ENCODE results near the gene PLA2R1. TPM values are rescaled to one million over a fixed set of nuclear protein-coding genes. Genes with fewer than 3 reads are reported as not detected.

The PLA2R1 gene
- total and polyA plus RNA-seq, 8 donors: 0.31 to 6.8 (median 3.3) TPM

- TF ChIP-seq, protein P1, sequence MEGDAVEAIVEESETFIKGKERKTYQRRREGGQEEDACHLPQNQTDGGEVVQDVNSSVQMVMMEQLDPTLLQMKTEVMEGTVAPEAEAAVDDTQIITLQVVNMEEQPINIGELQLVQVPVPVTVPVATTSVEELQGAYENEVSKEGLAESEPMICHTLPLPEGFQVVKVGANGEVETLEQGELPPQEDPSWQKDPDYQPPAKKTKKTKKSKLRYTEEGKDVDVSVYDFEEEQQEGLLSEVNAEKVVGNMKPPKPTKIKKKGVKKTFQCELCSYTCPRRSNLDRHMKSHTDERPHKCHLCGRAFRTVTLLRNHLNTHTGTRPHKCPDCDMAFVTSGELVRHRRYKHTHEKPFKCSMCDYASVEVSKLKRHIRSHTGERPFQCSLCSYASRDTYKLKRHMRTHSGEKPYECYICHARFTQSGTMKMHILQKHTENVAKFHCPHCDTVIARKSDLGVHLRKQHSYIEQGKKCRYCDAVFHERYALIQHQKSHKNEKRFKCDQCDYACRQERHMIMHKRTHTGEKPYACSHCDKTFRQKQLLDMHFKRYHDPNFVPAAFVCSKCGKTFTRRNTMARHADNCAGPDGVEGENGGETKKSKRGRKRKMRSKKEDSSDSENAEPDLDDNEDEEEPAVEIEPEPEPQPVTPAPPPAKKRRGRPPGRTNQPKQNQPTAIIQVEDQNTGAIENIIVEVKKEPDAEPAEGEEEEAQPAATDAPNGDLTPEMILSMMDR (IDR thresholded peaks at IDR 0.05): no peak
- no peak for TF ChIP-seq POLR2AphosphoS5 (IDR thresholded peaks at IDR 0.05)
- TF ChIP-seq EP300 (IDR thresholded peaks at IDR 0.05): no peak
- TF ChIP-seq POLR2A (IDR thresholded peaks at IDR 0.05): no peak
- H3K9me3 ChIP-seq: no peaks in the 10 kb centered on the region
- peaks cover 0 to 21% (median 9%) of the 10 kb centered on the region in 3 donors for H3K27me3 ChIP-seq
- no peak for DNase-seq
- peaks cover 5 to 26% (median 23%) of the 10 kb centered on the region in 4 donors for H3K4me1 ChIP-seq
- no peak overlapping the region for H3K4me3 ChIP-seq
- no peak overlapping the region for H3K27ac ChIP-seq
- H3K36me3 ChIP-seq: no peaks in the 10 kb centered on the region
- 91 to 96% (median 95%) methylated on average over 2 of the region's 2 CpGs for WGBS, 5 donors
- intact Hi-C loops (cut with DNase I; ENCODE audit: low total_unique reads): no loop called here
These were observed 2.1 kb downstream of the PLA2R1 start for GRCh38 chr2:160060297-160060696.

- DNase-seq: no peak
- no peaks in the 10 kb centered on the region for H3K9me3 ChIP-seq
- TF ChIP-seq POLR2AphosphoS5 (IDR thresholded peaks at IDR 0.05): no peak
- TF ChIP-seq EP300 (IDR thresholded peaks at IDR 0.05): no peak
- TF ChIP-seq, protein P1 (IDR thresholded peaks at IDR 0.05): no peak
- no peaks in the 10 kb centered on the region for H3K36me3 ChIP-seq
- H3K4me1 ChIP-seq: peaks cover 0 to 19% (median 13%) of the 10 kb centered on the region in 4 donors
- H3K27ac ChIP-seq: no peak overlapping the region
- intact Hi-C loops (cut with DNase I; ENCODE audit: low total_unique reads): no loop called here
- WGBS, 5 donors: 68 to 87% (median 79%) methylated on average over 2 of the region's 2 CpGs
- no peak overlapping the region for H3K4me3 ChIP-seq
- H3K27me3 ChIP-seq: peaks cover 0 to 14% (median 6%) of the 10 kb centered on the region in 3 donors
These were observed 5.1 kb downstream of the PLA2R1 start for GRCh38 chr2:160057356-160057755.

GRCh38 chr2:160055726-160056108 lies 6.7 kb downstream of the PLA2R1 start:
- no peaks in the 10 kb centered on the region for H3K36me3 ChIP-seq
- no peak overlapping the region for H3K27ac ChIP-seq
- DNase-seq: no peak
- no peak overlapping the region for H3K4me3 ChIP-seq
- TF ChIP-seq, protein P1 (IDR thresholded peaks at IDR 0.05): no peak
- TF ChIP-seq POLR2AphosphoS5 (IDR thresholded peaks at IDR 0.05): no peak
- no peak for TF ChIP-seq POLR2A (IDR thresholded peaks at IDR 0.05)
- no peak for TF ChIP-seq EP300 (IDR thresholded peaks at IDR 0.05)
- H3K4me1 ChIP-seq: peaks cover 0 to 21% (median 3%) of the 10 kb centered on the region in 4 donors
- no peaks in the 10 kb centered on the region for H3K27me3 ChIP-seq
- intact Hi-C loops (cut with DNase I; ENCODE audit: low total_unique reads): no loop called here
- WGBS, 5 donors: 91 to 95% (median 94%) methylated on average over 7 of the region's 7 CpGs
- H3K9me3 ChIP-seq: no peaks in the 10 kb centered on the region

- DNase-seq: peak in 1 of 2 donors; percentile 44
- TF ChIP-seq EP300 (IDR thresholded peaks at IDR 0.05): no peak
- TF ChIP-seq, protein P1 (IDR thresholded peaks at IDR 0.05): no peak
- no peak for TF ChIP-seq POLR2AphosphoS5 (IDR thresholded peaks at IDR 0.05)
- no peak for TF ChIP-seq POLR2A (IDR thresholded peaks at IDR 0.05)
- H3K4me3 ChIP-seq: no peak overlapping the region
- intact Hi-C loops (cut with DNase I; ENCODE audit: low total_unique reads): no loop called here
- WGBS, 5 donors: 76 to 85% (median 84%) methylated on average over 7 of the region's 7 CpGs
- H3K4me1 ChIP-seq: peaks cover 0 to 21% (median 3%) of the 10 kb centered on the region in 4 donors
- H3K27me3 ChIP-seq: no peaks in the 10 kb centered on the region
- no peaks in the 10 kb centered on the region for H3K9me3 ChIP-seq
- no peaks in the 10 kb centered on the region for H3K36me3 ChIP-seq
- H3K27ac ChIP-seq: no peak overlapping the region
These were observed 7.3 kb downstream of the PLA2R1 start for GRCh38 chr2:160054984-160055725.
